Esophagus muscularis mucosa (tissue), 4 donors: ENCODE results near the gene HSDL1.

ENCODE experiments used
- EP300 ChIP-seq: sonication (generic); formaldehyde crosslinking; IDR thresholded peaks from one replicate; pipeline ENCODE4 v1.6.1; 2017; ENCODE audit warnings: antibody characterized with exemption
- POLR2A ChIP-seq: fragments of 450-650 bp; IDR thresholded peaks from one replicate; pipeline ENCODE4 v1.6.1; 2017; ENCODE audit warnings: antibody characterized with exemption, moderate library complexity, mild to moderate bottlenecking, low read depth
- POLR2AphosphoS5 ChIP-seq, 2 donors: sonication (generic); formaldehyde crosslinking; IDR thresholded peaks; one replicate each; pipeline ENCODE4 v1.6.1; 2017; ENCODE audit warnings: antibody characterized with exemption in 2 of 2
- TF ChIP-seq, protein P1 (sequence below), 3 experiments: fragments of 200-600 bp in 2 of 3; fragments of 450-650 bp in 1 of 3; sonication (generic) in 2 of 3; IDR thresholded peaks; one replicate each; pipeline ENCODE4 v1.5.1; 2017 to 2019; ENCODE audit warnings: antibody characterized with exemption in 3 of 3, mild to moderate bottlenecking in 2 of 3, moderate library complexity in 1 of 3

- TF ChIP-seq, protein P1, sequence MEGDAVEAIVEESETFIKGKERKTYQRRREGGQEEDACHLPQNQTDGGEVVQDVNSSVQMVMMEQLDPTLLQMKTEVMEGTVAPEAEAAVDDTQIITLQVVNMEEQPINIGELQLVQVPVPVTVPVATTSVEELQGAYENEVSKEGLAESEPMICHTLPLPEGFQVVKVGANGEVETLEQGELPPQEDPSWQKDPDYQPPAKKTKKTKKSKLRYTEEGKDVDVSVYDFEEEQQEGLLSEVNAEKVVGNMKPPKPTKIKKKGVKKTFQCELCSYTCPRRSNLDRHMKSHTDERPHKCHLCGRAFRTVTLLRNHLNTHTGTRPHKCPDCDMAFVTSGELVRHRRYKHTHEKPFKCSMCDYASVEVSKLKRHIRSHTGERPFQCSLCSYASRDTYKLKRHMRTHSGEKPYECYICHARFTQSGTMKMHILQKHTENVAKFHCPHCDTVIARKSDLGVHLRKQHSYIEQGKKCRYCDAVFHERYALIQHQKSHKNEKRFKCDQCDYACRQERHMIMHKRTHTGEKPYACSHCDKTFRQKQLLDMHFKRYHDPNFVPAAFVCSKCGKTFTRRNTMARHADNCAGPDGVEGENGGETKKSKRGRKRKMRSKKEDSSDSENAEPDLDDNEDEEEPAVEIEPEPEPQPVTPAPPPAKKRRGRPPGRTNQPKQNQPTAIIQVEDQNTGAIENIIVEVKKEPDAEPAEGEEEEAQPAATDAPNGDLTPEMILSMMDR (IDR thresholded peaks at IDR 0.05) = no peak
- no peak for TF ChIP-seq POLR2A
- no peak for TF ChIP-seq POLR2AphosphoS5 (IDR thresholded peaks at IDR 0.05)
- TF ChIP-seq EP300 = no peak
Measured at GRCh38 chr16:84086341-84086740, 58.6 kb downstream of the HSDL1 start.
